ENCODE results near the gene TFF3.

Gene TFF3

GRCh38 chr21:42337830-42338728 lies 22.9 kb upstream of the TFF3 start:
- Histone ChIP-seq H3K9ac (ENCODE audit: low read length) (no peak overlapping the region), H3K27me3 (ENCODE audit: control insufficient read depth, insufficient read depth, low read length) (no peaks in the 10 kb centered on the region), H3K36me3 (ENCODE audit: control insufficient read depth, insufficient read depth, low read length) (no peaks in the 10 kb centered on the region), H3K4me1 (ENCODE audit: control insufficient read depth, insufficient read depth, low read length) (peaks cover 17% of the 10 kb centered on the region), H3K27ac (ENCODE audit: low read depth, low read length) (no peak overlapping the region), H3K4me3 (ENCODE audit: low read depth, low read length) (no peak overlapping the region), H3K9me3 (ENCODE audit: control insufficient read depth, insufficient read depth, low read depth, low read length) (no peaks in the 10 kb centered on the region)

GRCh38 chr21:42337276-42337675 lies 22.1 kb upstream of the TFF3 start:
- Histone ChIP-seq H3K27ac (ENCODE audit: low read depth, low read length) (no peak overlapping the region), H3K4me1 (ENCODE audit: control insufficient read depth, insufficient read depth, low read length) (peaks cover 17% of the 10 kb centered on the region), H3K36me3 (ENCODE audit: control insufficient read depth, insufficient read depth, low read length) (no peaks in the 10 kb centered on the region), H3K27me3 (ENCODE audit: control insufficient read depth, insufficient read depth, low read length) (no peaks in the 10 kb centered on the region), H3K9ac (ENCODE audit: low read length) (no peak overlapping the region), H3K9me3 (ENCODE audit: control insufficient read depth, insufficient read depth, low read depth, low read length) (peaks cover 3% of the 10 kb centered on the region), H3K4me3 (ENCODE audit: low read depth, low read length) (no peak overlapping the region)

- Histone ChIP-seq H3K27ac (ENCODE audit: low read depth, low read length) (peak overlapping the region; percentile 79), H3K9me3 (ENCODE audit: control insufficient read depth, insufficient read depth, low read depth, low read length) (peaks cover 15% of the 10 kb centered on the region), H3K36me3 (ENCODE audit: control insufficient read depth, insufficient read depth, low read length) (no peaks in the 10 kb centered on the region), H3K9ac (ENCODE audit: low read length) (no peak overlapping the region), H3K4me3 (ENCODE audit: low read depth, low read length) (no peak overlapping the region), H3K4me1 (ENCODE audit: control insufficient read depth, insufficient read depth, low read length) (peaks cover 17% of the 10 kb centered on the region), H3K27me3 (ENCODE audit: control insufficient read depth, insufficient read depth, low read length) (no peaks in the 10 kb centered on the region)
These were observed 20.8 kb upstream of the TFF3 start for GRCh38 chr21:42336054-42336453.

- Histone ChIP-seq H3K27me3 (ENCODE audit: control insufficient read depth, insufficient read depth, low read length) (no peaks in the 10 kb centered on the region), H3K4me1 (ENCODE audit: control insufficient read depth, insufficient read depth, low read length) (peaks cover 9% of the 10 kb centered on the region)
These were observed 17.5 kb upstream of the TFF3 start for GRCh38 chr21:42332557-42333317.

GRCh38 chr21:42331660-42332059 lies 16.5 kb upstream of the TFF3 start:
- H3K4me1 ChIP-seq (ENCODE audit: control insufficient read depth, insufficient read depth, low read length): peaks cover 9% of the 10 kb centered on the region
- H3K27me3 ChIP-seq (ENCODE audit: control insufficient read depth, insufficient read depth, low read length): no peaks in the 10 kb centered on the region
- no peaks in the 10 kb centered on the region for H3K36me3 ChIP-seq (ENCODE audit: control insufficient read depth, insufficient read depth, low read length)
- peaks cover 34% of the 10 kb centered on the region for H3K9me3 ChIP-seq (ENCODE audit: control insufficient read depth, insufficient read depth, low read depth, low read length)
- H3K27ac ChIP-seq (ENCODE audit: low read depth, low read length): no peak overlapping the region
- no peak overlapping the region for H3K4me3 ChIP-seq (ENCODE audit: low read depth, low read length)
- no peak overlapping the region for H3K9ac ChIP-seq (ENCODE audit: low read length)

More at GRCh38 chr21:42332557-42333317, 17.5 kb upstream of the TFF3 start:
- no peak overlapping the region for H3K27ac ChIP-seq (ENCODE audit: low read depth, low read length)
- no peak overlapping the region for H3K4me3 ChIP-seq (ENCODE audit: low read depth, low read length)
- H3K9ac ChIP-seq (ENCODE audit: low read length): no peak overlapping the region
- H3K36me3 ChIP-seq (ENCODE audit: control insufficient read depth, insufficient read depth, low read length): no peaks in the 10 kb centered on the region
- H3K9me3 ChIP-seq (ENCODE audit: control insufficient read depth, insufficient read depth, low read depth, low read length): peaks cover 34% of the 10 kb centered on the region

- Histone ChIP-seq H3K9ac (ENCODE audit: low read length) (no peak overlapping the region), H3K4me3 (ENCODE audit: low read depth, low read length) (no peak overlapping the region; the same call in 1 of the 2 replicates), H3K27me3 (ENCODE audit: control insufficient read depth, insufficient read depth, low read length) (no peaks in the 10 kb centered on the region), H3K27ac (ENCODE audit: low read depth, low read length) (no peak overlapping the region), H3K4me1 (ENCODE audit: control insufficient read depth, insufficient read depth, low read length) (peaks cover 2% of the 10 kb centered on the region; the same call in 1 of the 2 replicates), H3K9me3 (ENCODE audit: control insufficient read depth, insufficient read depth, low read depth, low read length) (peaks cover 36% of the 10 kb centered on the region), H3K36me3 (ENCODE audit: control insufficient read depth, insufficient read depth, low read length) (no peaks in the 10 kb centered on the region)
These were observed 15.5 kb upstream of the TFF3 start for GRCh38 chr21:42330380-42331371.

GRCh38 chr21:42324896-42325295 lies 9.7 kb upstream of the TFF3 start:
- Histone ChIP-seq H3K36me3 (ENCODE audit: control insufficient read depth, insufficient read depth, low read length) (no peaks in the 10 kb centered on the region), H3K9me3 (ENCODE audit: control insufficient read depth, insufficient read depth, low read depth, low read length) (peaks cover 19% of the 10 kb centered on the region), H3K9ac (ENCODE audit: low read length) (no peak overlapping the region), H3K27me3 (ENCODE audit: control insufficient read depth, insufficient read depth, low read length) (no peaks in the 10 kb centered on the region), H3K27ac (ENCODE audit: low read depth, low read length) (no peak overlapping the region), H3K4me1 (ENCODE audit: control insufficient read depth, insufficient read depth, low read length) (no peaks in the 10 kb centered on the region), H3K4me3 (ENCODE audit: low read depth, low read length) (no peak overlapping the region)

- Histone ChIP-seq H3K4me1 (ENCODE audit: control insufficient read depth, insufficient read depth, low read length) (peaks cover 16% of the 10 kb centered on the region), H3K9me3 (ENCODE audit: control insufficient read depth, insufficient read depth, low read depth, low read length) (peaks cover 10% of the 10 kb centered on the region; the same call in 1 of the 2 replicates), H3K4me3 (ENCODE audit: low read depth, low read length) (no peak overlapping the region), H3K9ac (ENCODE audit: low read length) (no peak overlapping the region), H3K27ac (ENCODE audit: low read depth, low read length) (no peak overlapping the region), H3K36me3 (ENCODE audit: control insufficient read depth, insufficient read depth, low read length) (no peaks in the 10 kb centered on the region), H3K27me3 (ENCODE audit: control insufficient read depth, insufficient read depth, low read length) (no peaks in the 10 kb centered on the region)
These were observed 6.6 kb upstream of the TFF3 start for GRCh38 chr21:42321845-42322244.

- peaks cover 10% of the 10 kb centered on the region; the same call in 1 of the 2 replicates for H3K9me3 ChIP-seq (ENCODE audit: control insufficient read depth, insufficient read depth, low read depth, low read length)
- H3K9ac ChIP-seq (ENCODE audit: low read length): no peak overlapping the region
- H3K27me3 ChIP-seq (ENCODE audit: control insufficient read depth, insufficient read depth, low read length): no peaks in the 10 kb centered on the region
- H3K4me3 ChIP-seq (ENCODE audit: low read depth, low read length): no peak overlapping the region
- H3K27ac ChIP-seq (ENCODE audit: low read depth, low read length): no peak overlapping the region
- peaks cover 22% of the 10 kb centered on the region for H3K4me1 ChIP-seq (ENCODE audit: control insufficient read depth, insufficient read depth, low read length)
- H3K36me3 ChIP-seq (ENCODE audit: control insufficient read depth, insufficient read depth, low read length): no peaks in the 10 kb centered on the region
These were observed 6.0 kb upstream of the TFF3 start for GRCh38 chr21:42321231-42321630.

- H3K9ac ChIP-seq (ENCODE audit: low read length): no peak overlapping the region
- peaks cover 9% of the 10 kb centered on the region; the same call in 1 of the 2 replicates for H3K9me3 ChIP-seq (ENCODE audit: control insufficient read depth, insufficient read depth, low read depth, low read length)
- no peak overlapping the region for H3K27ac ChIP-seq (ENCODE audit: low read depth, low read length)
- H3K4me1 ChIP-seq (ENCODE audit: control insufficient read depth, insufficient read depth, low read length): peaks cover 23% of the 10 kb centered on the region
- no peaks in the 10 kb centered on the region for H3K27me3 ChIP-seq (ENCODE audit: control insufficient read depth, insufficient read depth, low read length)
- H3K4me3 ChIP-seq (ENCODE audit: low read depth, low read length): no peak overlapping the region
- H3K36me3 ChIP-seq (ENCODE audit: control insufficient read depth, insufficient read depth, low read length): no peaks in the 10 kb centered on the region
These were observed 5.6 kb upstream of the TFF3 start for GRCh38 chr21:42320791-42321190.

Measured in HUES6 (cell line).